Thyroid gland (tissue), 4 donors: ENCODE data around the gene APBB2. TPM values are rescaled to one million over a fixed set of nuclear protein-coding genes. Genes with fewer than 3 reads are reported as not detected.
"Not testable (repeated sequence)": the region's sequence is repeated elsewhere in the genome, so short reads cannot be mapped to it uniquely, and the experiment has no call there.

Source experiments
- DNase-seq, 2 donors: peaks; one replicate each; pipeline ENCODE4 v3.0.0-alpha.2; 2019
- H3K27ac ChIP-seq, 3 donors: fragments of 200-600 bp; sonication (generic); 1 replicate in 2 of 3; 2 replicates in 1 of 3; pipeline ENCODE4 v1.5.1; 2016 to 2019; ENCODE audit warnings: mild to moderate bottlenecking in 1 of 3, moderate library complexity in 1 of 3
- H3K27me3 ChIP-seq: fragments of 200-600 bp; sonication (generic); one replicate; pipeline ENCODE4 v1.5.1; 2019
- H3K36me3 ChIP-seq, 2 donors: fragments of 200-600 bp; sonication (generic); one replicate each; pipeline ENCODE4 v1.5.1; 2016 to 2019
- H3K4me1 ChIP-seq, 2 donors: fragments of 200-600 bp; sonication (generic); one replicate each; pipeline ENCODE4 v1.5.1; 2017 to 2019
- H3K4me3 ChIP-seq, 3 donors: fragments of 200-600 bp; sonication (generic); replicated peaks in 1 of 3; 1 replicate in 2 of 3; 2 replicates in 1 of 3; pipeline ENCODE4 v1.5.1; 2016; ENCODE audit warnings: mild to moderate bottlenecking in 1 of 3
- H3K9me3 ChIP-seq: fragments of 200-600 bp; sonication (generic); one replicate; pipeline ENCODE4 v1.5.1; 2017
- CTCF ChIP-seq, 6 experiments: fragments of 200-600 bp in 3 of 6; fragments of 450-650 bp in 3 of 6; sonication (generic) in 3 of 6; IDR thresholded peaks; one replicate each; pipeline ENCODE4 v1.5.1; 2016 to 2019; ENCODE audit warnings: antibody characterized with exemption in 6 of 6, mild to moderate bottlenecking in 2 of 6, inconsistent platforms in 1 of 6, moderate library complexity in 1 of 6
- POLR2A ChIP-seq, 2 donors: fragments of 450-650 bp; IDR thresholded peaks; one replicate each; pipeline ENCODE4 v1.6.1; 2017; ENCODE audit warnings: antibody characterized with exemption in 2 of 2, mild to moderate bottlenecking in 2 of 2, moderate library complexity in 1 of 2
- WGBS, 2 donors: methylation state at CpG; one replicate each; pipeline ENCODE4 v1.1.5; 2017; 5-methylcytosine and 5-hydroxymethylcytosine counted together
- intact Hi-C: fragments of 100-400 bp; cut with DNase I; formaldehyde crosslinking; loops from one replicate; pipeline ENCODE4 v1.15.1; 2023
- total RNA-seq, 4 donors: library from RNA; depleted of rRNA; stranded (reverse); fragments of >200 nt; gene quantifications; one replicate each; pipeline ENCODE4 v1.2.3, GENCODE V29; 2016

APBB2 gene
- total RNA-seq, 4 donors from 2014 or later: 174 to 253 (median 199) TPM

DNA sequence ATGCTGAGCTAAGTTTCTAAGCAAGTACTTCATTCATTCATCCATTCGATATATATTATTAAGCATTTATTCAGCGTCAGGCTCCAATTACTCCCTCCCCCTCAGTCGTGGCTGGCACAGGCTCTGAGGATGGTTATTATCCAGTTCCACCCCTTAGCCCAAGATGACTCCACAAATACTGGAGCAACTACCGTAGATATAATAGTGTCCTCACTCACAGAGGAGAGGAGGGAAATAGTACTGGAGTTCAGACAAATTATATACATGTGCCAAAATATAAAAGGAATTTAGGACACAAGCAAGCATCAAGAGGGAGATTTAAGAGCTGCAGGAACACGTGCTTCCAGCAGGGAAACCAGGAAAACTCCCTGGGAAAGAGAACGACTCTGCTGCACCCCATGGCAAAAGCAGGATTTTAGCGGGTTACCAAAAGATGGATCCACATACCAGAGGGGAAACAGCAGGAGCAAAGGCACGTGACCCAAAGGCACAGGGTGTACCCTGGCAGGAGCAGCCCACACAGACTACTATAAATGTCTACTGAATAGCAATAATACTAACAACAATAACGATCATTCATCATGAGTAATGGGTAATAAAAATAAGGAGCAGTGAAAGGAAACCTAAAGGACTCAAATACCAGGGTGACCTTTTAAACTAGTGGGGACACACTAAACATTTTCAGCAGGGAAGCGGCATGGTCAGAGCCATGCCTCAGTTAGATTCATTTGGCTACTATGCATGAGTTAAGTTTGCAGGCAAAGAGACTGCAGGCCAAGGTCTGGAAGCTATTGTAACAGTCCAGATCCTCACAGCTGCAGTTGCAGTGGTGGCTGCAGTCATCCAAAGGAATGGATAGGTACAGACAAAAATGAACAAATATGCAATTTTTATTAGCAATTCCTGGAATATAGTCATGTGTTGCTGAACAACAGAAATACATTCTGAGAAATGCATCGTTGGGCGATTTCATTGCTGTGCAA, 153.7 kb downstream of the APBB2 start:
- no peaks in the 10 kb centered on the region for H3K9me3 ChIP-seq
- no peaks in the 10 kb centered on the region for H3K27me3 ChIP-seq
- intact Hi-C loops: no loop called here
- H3K36me3 ChIP-seq: no peaks in the 10 kb centered on the region
- no peak overlapping the region for H3K4me3 ChIP-seq
- TF ChIP-seq POLR2A (IDR thresholded peaks at IDR 0.05): no peak
- no peak for TF ChIP-seq CTCF (IDR thresholded peaks at IDR 0.05)
- 73 to 74% methylated on average over 12 of the region's 12 CpGs for WGBS, 2 donors
- H3K4me1 ChIP-seq: peaks cover 16 to 38% of the 10 kb centered on the region in 2 donors
- peak overlapping the region in 1 of 3 donors; percentile 32 for H3K27ac ChIP-seq
- no peak for DNase-seq

GRCh38 chr4:41059411-41059810, 154.9 kb downstream of the APBB2 start:
- H3K4me1 ChIP-seq: peaks cover 16 to 34% of the 10 kb centered on the region in 2 donors

GRCh38 chr4:41058426-41058825, 155.9 kb downstream of the APBB2 start:
- no peak overlapping the region for H3K4me3 ChIP-seq
- TF ChIP-seq CTCF (IDR thresholded peaks at IDR 0.05) (no peak), POLR2A (IDR thresholded peaks at IDR 0.05) (no peak)
- no peaks in the 10 kb centered on the region for H3K27me3 ChIP-seq
- peaks cover 16 to 28% of the 10 kb centered on the region in 2 donors for H3K4me1 ChIP-seq
- H3K36me3 ChIP-seq: no peaks in the 10 kb centered on the region
- intact Hi-C loops: no loop called here
- DNase-seq: no peak
- H3K27ac ChIP-seq: no peak overlapping the region
- H3K9me3 ChIP-seq: no peaks in the 10 kb centered on the region
- WGBS, 2 donors: 95 to 97% methylated on average over 3 of the region's 3 CpGs

More at GRCh38 chr4:41059411-41059810, 154.9 kb downstream of the APBB2 start:
- H3K4me3 ChIP-seq, DNase-seq, intact Hi-C loops, H3K9me3 ChIP-seq, H3K36me3 ChIP-seq, H3K27ac ChIP-seq, H3K27me3 ChIP-seq: not testable (repeated sequence)
- WGBS, 2 donors: 94 to 95% methylated on average over 9 of the region's 9 CpGs

DNA sequence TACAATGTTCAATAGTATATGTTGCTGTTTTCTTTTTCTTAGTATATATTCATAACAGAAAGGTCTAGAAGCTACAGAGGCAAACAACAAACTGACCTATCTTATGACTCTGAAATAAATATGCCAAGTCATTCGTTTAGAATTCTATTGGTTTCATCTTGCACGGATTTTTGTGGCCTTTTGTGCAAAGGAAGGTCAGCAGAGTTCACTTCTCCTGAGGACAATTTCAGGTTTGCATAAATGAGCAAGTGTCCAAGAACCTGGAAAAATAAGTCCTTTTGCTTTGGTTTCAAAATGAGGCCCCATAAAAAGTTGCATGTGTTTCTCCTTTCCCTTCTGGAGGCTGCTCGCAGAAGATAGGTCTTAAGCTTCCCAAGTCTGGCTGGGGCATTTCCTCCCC, 156.9 kb downstream of the APBB2 start:
- H3K4me1 ChIP-seq: peaks cover 12 to 24% of the 10 kb centered on the region in 2 donors
- intact Hi-C loops: no loop called here

GRCh38 chr4:41052287-41052686, 162.1 kb downstream of the APBB2 start:
- intact Hi-C loops: no loop called here
- H3K27me3 ChIP-seq: no peaks in the 10 kb centered on the region
- peaks cover 15 to 23% of the 10 kb centered on the region in 2 donors for H3K4me1 ChIP-seq
- no peak overlapping the region for H3K4me3 ChIP-seq
- H3K9me3 ChIP-seq: no peaks in the 10 kb centered on the region
- no peak for DNase-seq
- no peaks in the 10 kb centered on the region for H3K36me3 ChIP-seq
- WGBS, 2 donors: 95 to 96% methylated on average over 5 of the region's 5 CpGs
- H3K27ac ChIP-seq: no peak overlapping the region
- TF ChIP-seq CTCF (IDR thresholded peaks at IDR 0.05) (no peak), POLR2A (IDR thresholded peaks at IDR 0.05) (no peak)

More for the DNA sequence above, 156.9 kb downstream of the APBB2 start:
- Histone ChIP-seq H3K36me3 (no peaks in the 10 kb centered on the region), H3K27ac (peak overlapping the region in 2 of 3 donors; percentile 0 to 15), H3K27me3 (no peaks in the 10 kb centered on the region), H3K9me3 (no peaks in the 10 kb centered on the region), H3K4me3 (no peak overlapping the region)
- 75 to 76% methylated on average over 3 of the region's 3 CpGs for WGBS, 2 donors
- TF ChIP-seq CTCF (IDR thresholded peaks at IDR 0.05) (no peak), POLR2A (IDR thresholded peaks at IDR 0.05) (no peak)
- no peak for DNase-seq
